Peyer's patch (tissue), 4 donors: Measurements from ENCODE around the gene BPI.

ENCODE experiments used
- CTCF ChIP-seq, 6 experiments: fragments of 450-650 bp in 4 of 6; fragments of 200-600 bp in 2 of 6; sonication (generic) in 1 of 6; IDR thresholded peaks; one replicate each; pipeline ENCODE4 v1.5.1; 2017 to 2019; ENCODE audit warnings: antibody characterized with exemption in 6 of 6, mild to moderate bottlenecking in 3 of 6, moderate library complexity in 1 of 6
- POLR2A ChIP-seq, 2 donors: fragments of 450-650 bp; IDR thresholded peaks; one replicate each; pipeline ENCODE4 v1.5.1; 2017; ENCODE audit warnings: antibody characterized with exemption in 2 of 2, mild to moderate bottlenecking in 2 of 2, moderate library complexity in 2 of 2

GRCh38 chr20:38386851-38387250 lies 82.9 kb downstream of the BPI start:
- TF ChIP-seq CTCF (IDR thresholded peaks at IDR 0.05): no peak
- TF ChIP-seq POLR2A (IDR thresholded peaks at IDR 0.05): no peak
